Measurements from ENCODE around the gene CPA3.

Gene CPA3

GRCh38 chr3:148863297-148863696 is 1.8 kb upstream of the CPA3 start:
- DNase-seq, result no peak

GRCh38 chr3:148863814-148864213 is 1.3 kb upstream of the CPA3 start:
- no peak for DNase-seq

GRCh38 chr3:148866261-148866660 is 1.2 kb downstream of the CPA3 start:
- no peak for DNase-seq

GRCh38 chr3:148873270-148873927 is 8.3 kb downstream of the CPA3 start:
- DNase-seq, result no peak

- no peak for DNase-seq
Observed at GRCh38 chr3:148873977-148874376, 8.9 kb downstream of the CPA3 start.

GRCh38 chr3:148878095-148878494 is 13.0 kb downstream of the CPA3 start:
- DNase-seq, result no peak

- no peak for DNase-seq
Observed at GRCh38 chr3:148879256-148879655, 14.2 kb downstream of the CPA3 start.

- no peak for DNase-seq
Observed at GRCh38 chr3:148880681-148881080, 15.6 kb downstream of the CPA3 start.

- no peak for DNase-seq
Observed at GRCh38 chr3:148881286-148881685, 16.2 kb downstream of the CPA3 start.

GRCh38 chr3:148882288-148882687 is 17.2 kb downstream of the CPA3 start:
- no peak for DNase-seq

- no peak for DNase-seq
Observed at GRCh38 chr3:148883163-148883562, 18.1 kb downstream of the CPA3 start.

- no peak for DNase-seq
Observed at GRCh38 chr3:148884261-148884660, 19.2 kb downstream of the CPA3 start.

GRCh38 chr3:148889828-148890227 is 24.7 kb downstream of the CPA3 start:
- no peak for DNase-seq

GRCh38 chr3:148896062-148896461 is 31.0 kb downstream of the CPA3 start:
- DNase-seq, result no peak

GRCh38 chr3:148901987-148902791 is 37.1 kb downstream of the CPA3 start:
- no peak for DNase-seq

GRCh38 chr3:148903022-148903442 is 37.9 kb downstream of the CPA3 start:
- no peak for DNase-seq

GRCh38 chr3:148903941-148904340 is 38.8 kb downstream of the CPA3 start:
- no peak for DNase-seq

- no peak for DNase-seq
Observed at GRCh38 chr3:148906667-148907066, 41.6 kb downstream of the CPA3 start.

- no peak for DNase-seq
Observed at GRCh38 chr3:148911173-148911572, 46.1 kb downstream of the CPA3 start.

GRCh38 chr3:148911592-148911991 is 46.5 kb downstream of the CPA3 start:
- DNase-seq, result no peak

- DNase-seq, result no peak
Observed at GRCh38 chr3:148914936-148915690, 50.0 kb downstream of the CPA3 start.

GRCh38 chr3:148916132-148916531 is 51.0 kb downstream of the CPA3 start:
- DNase-seq, result no peak

GRCh38 chr3:148922467-148922866 is 57.4 kb downstream of the CPA3 start:
- DNase-seq, result no peak

- no peak for DNase-seq
Observed at GRCh38 chr3:148923592-148923991, 58.5 kb downstream of the CPA3 start.

All from CD4-positive, alpha-beta T cell treated with Interleukin-6 for 4 hours (primary cell).